A204.1 (cell line): Measurements from ENCODE around the gene CFAP74.

Experiments used
- FAIRE-seq: peaks from 2 replicates; lab custom pipeline; 2012; peaks lifted over from hg19 to GRCh38; lab: Jason Lieb, UNC

CFAP74 gene

GRCh38 chr1:1914101-1914970, 89.2 kb downstream of the CFAP74 start:
- FAIRE-seq: no peak

GRCh38 chr1:1911350-1912041, 92.1 kb downstream of the CFAP74 start:
- no peak for FAIRE-seq

GRCh38 chr1:1910651-1911331, 92.8 kb downstream of the CFAP74 start:
- no peak for FAIRE-seq

- no peak for FAIRE-seq
Measured at GRCh38 chr1:1910033-1910465, 93.5 kb downstream of the CFAP74 start.

GRCh38 chr1:1908506-1908791, 95.1 kb downstream of the CFAP74 start:
- FAIRE-seq: no peak

- no peak for FAIRE-seq
Measured at GRCh38 chr1:1907098-1907736, 96.4 kb downstream of the CFAP74 start.

GRCh38 chr1:1906185-1907097, 97.1 kb downstream of the CFAP74 start:
- peak; percentile 79 for FAIRE-seq

GRCh38 chr1:1903224-1903623, 100.4 kb downstream of the CFAP74 start:
- FAIRE-seq: no peak

GRCh38 chr1:1901641-1902294, 101.8 kb downstream of the CFAP74 start:
- no peak for FAIRE-seq

GRCh38 chr1:1900883-1901640, 102.5 kb downstream of the CFAP74 start:
- FAIRE-seq: no peak

- FAIRE-seq: no peak
Measured at GRCh38 chr1:1899967-1900327, 103.6 kb downstream of the CFAP74 start.

GRCh38 chr1:1899266-1899966, 104.2 kb downstream of the CFAP74 start:
- FAIRE-seq: no peak

GRCh38 chr1:1898246-1898933, 105.2 kb downstream of the CFAP74 start:
- no peak for FAIRE-seq

GRCh38 chr1:1895456-1896336, 107.9 kb downstream of the CFAP74 start:
- no peak for FAIRE-seq

- no peak for FAIRE-seq
Measured at GRCh38 chr1:1895060-1895418, 108.5 kb downstream of the CFAP74 start.

- FAIRE-seq: no peak
Measured at GRCh38 chr1:1894354-1895059, 109.1 kb downstream of the CFAP74 start.

- FAIRE-seq: no peak
Measured at GRCh38 chr1:1893997-1894353, 109.6 kb downstream of the CFAP74 start.
